Measurements from ENCODE around the gene MED8.
"Not testable (repeated sequence)": the region's sequence is repeated elsewhere in the genome, so short reads cannot be mapped to it uniquely, and the experiment has no call there.

Gene MED8

DNA sequence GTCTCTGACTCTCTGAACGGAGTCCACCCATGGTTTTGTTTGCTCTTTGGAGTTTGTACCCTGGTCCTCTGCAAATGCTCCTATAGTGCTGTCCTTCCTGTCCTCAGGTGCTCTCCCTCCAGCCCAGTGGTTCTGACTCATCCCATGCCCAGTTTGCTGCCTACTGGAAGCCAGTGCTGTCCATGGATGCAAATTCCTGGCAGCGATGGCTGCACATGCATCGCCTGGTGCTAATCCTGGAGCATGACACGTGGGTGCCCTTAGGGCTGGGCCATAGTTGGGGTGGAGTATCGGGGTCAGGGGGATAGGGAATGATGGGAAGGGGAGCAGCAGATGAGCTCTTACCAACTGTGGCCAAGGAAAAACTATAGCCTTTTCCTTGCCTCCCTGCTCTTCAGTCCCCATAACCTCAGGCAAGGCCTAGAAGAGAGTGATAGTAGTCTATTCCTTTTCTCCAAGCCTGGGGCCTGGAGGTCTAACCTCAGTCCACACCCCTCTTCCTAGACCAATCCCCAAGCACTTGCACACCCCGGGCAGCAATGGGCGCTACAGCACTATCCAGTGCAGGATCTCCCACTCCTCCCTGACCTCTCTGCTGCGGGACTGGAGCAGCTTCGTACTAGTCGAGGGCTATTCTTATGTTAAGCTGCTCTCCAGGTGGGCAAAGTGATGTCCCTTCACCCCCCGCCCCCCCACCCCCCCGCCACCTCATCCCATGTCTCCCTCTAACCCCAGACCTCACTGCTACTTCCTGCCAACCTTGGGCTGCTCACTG, 32.6 kb upstream of the MED8 start:
- DNase-seq = no peak

DNA sequence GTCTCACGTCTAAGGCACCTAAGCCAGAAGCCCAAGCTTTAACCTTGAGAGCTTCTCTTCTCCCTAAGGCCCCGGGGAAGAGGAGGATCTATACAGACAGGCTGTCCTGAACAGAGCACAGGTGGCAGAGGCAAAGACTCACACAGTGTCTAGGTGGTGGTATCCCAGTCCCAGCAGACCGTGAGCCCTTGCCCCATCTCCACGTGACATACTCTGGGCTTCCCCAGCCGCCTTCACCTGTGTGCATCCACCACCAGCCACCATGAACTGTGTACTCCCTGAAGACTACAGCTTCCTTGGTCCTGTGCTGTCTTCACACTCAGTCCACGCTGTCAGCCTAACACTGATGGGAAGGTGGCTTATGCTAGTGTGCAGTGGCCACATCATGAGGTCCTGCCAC, 31.8 kb upstream of the MED8 start:
- no peak for DNase-seq

DNA sequence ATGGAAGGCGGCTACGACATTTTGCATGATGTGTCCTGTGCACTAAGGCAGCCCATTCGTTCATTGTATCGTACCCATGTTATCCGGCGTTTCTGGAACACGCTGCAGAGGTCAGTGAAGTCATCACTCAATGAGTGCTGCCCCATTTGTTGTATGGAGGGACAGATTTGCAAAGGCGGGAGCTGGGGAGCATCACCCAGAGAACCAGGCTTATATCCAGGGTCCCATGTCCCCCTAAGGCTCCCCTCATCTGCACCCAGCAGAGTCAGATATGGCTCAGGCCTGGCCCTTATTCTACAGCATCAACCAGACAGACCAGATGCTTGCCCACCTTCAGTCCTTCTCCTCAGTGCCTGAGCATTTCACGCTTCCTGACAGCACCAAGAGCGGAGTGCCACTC, 31.3 kb upstream of the MED8 start:
- no peak for DNase-seq

DNA sequence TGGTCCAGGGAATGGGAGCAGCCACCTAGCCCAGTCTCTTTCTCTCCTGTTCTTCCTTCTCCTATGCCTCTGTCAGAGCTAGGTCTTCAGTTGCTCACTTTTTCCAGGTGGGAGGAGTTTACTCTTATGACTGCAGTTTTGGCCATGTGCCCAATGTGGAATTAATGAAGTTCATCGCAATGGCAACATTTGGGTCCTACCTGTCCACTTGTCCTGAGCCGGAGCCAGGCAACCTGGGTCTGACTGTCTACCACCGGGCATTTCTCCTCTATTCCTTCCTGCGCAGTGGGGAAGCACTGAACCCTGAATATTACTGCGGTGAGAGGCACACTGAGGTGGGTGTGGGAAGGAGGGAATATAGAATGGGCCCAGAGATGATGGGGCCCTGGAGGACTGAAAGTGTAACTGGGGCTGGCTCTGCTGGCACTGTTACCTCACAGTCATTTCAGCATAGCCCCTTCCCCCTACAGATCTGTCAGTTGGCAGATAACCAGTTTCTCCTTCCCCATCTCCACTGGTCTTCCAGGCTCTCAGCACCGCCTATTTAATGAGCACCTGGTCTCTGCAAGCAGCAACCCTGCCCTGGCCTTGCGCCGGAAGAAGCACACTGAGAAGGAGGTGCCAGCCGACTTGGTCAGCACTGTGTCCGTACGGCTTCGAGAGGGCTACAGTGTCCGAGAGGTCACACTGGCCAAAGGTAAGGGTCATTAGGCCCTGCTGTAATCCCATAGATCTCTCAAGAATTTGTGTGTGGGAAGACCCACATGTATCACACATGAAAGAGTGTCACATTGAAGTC, 30.2 kb upstream of the MED8 start:
- no peak for DNase-seq

GRCh38 chr1:43418858-43419257, 29.3 kb upstream of the MED8 start:
- DNase-seq = no peak

GRCh38 chr1:43415901-43416300, 26.3 kb upstream of the MED8 start:
- DNase-seq = no peak

- peak; percentile 51 for DNase-seq
Measured at GRCh38 chr1:43414634-43415223, 25.1 kb upstream of the MED8 start.

DNA sequence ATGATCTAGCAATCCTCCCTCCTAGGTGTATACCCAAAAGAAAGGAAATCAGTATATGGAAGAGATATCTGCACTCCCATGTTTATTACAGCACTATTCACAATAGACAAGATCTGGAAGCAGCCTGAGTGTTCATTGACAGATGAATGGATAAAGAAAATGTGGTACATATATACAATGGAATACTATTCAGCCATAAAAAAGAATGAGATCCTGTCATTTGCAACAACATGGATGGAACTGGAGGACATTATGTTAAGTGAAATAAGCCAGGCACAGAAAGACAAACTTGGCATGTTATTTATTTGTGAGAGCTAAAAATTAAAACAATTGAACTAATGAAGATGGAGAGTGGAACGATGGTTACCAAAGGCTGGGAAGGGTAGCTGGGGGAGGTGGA, 23.8 kb upstream of the MED8 start:
- not testable (repeated sequence) for DNase-seq

GRCh38 chr1:43410571-43410970, 21.0 kb upstream of the MED8 start:
- no peak for DNase-seq

GRCh38 chr1:43405876-43406234, 16.3 kb upstream of the MED8 start:
- DNase-seq = no peak

- no peak for DNase-seq
Measured at GRCh38 chr1:43405219-43405875, 15.7 kb upstream of the MED8 start.

GRCh38 chr1:43404353-43404752, 14.8 kb upstream of the MED8 start:
- no peak for DNase-seq

DNA sequence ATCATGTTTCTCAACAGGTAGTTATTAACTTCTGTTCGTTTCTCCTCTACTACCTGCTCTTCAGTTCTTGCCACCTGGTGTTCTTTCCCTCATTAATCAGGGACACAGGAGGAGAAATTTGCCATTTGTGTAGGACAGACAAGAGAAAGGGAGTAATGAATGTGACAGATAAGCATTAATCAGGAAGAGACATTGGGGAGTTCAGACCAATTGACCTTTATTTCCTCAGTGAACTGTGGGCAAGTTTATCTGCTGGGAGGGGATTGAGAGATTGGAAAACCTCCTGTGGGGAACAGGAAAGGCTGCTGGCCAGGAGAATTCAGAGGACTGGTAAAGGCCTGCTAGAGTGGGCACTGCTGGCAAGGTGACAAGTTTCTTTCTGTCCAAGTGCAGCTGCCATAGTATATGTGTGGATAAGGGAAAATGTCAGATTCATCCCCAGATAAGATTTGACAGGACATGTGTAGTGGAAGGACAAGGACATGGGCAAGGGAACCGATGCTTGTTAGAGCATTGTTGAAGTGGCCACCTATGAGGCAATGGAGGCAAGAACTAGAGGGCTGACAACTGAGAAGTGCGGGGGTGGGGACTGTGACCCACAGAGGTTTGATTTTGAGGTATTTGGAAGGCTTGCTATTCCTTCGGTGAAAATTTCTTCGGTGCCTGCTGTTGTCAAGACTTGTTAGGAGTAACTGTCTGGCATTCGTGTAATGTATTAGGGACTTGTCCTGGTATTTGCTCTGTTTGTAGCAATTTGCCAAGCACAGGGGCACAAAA, 12.7 kb upstream of the MED8 start:
- DNase-seq = no peak

- DNase-seq = not testable (repeated sequence)
Measured at GRCh38 chr1:43400441-43400840, 10.8 kb upstream of the MED8 start.

- DNase-seq = no peak
Measured at GRCh38 chr1:43398227-43398626, 8.6 kb upstream of the MED8 start.

DNA sequence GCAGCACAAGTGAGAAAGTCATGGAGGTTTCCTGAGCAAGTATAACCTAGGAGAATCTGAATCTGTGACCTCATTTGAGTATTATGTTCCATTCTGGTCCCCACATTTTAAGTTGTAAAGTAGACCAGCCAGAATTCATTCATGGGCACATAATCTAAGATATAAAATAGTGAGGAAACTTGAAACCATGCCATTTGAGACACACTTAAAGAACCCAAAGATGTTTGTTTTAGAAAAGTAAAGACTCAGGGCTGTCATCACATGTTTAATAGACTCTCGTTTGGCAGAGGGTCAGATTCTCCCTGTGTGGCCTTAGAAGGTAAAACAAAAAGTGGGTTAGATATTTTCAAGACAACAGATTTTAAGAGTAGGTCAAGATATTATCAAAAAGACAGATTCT, 6.5 kb upstream of the MED8 start:
- no peak for DNase-seq

DNA sequence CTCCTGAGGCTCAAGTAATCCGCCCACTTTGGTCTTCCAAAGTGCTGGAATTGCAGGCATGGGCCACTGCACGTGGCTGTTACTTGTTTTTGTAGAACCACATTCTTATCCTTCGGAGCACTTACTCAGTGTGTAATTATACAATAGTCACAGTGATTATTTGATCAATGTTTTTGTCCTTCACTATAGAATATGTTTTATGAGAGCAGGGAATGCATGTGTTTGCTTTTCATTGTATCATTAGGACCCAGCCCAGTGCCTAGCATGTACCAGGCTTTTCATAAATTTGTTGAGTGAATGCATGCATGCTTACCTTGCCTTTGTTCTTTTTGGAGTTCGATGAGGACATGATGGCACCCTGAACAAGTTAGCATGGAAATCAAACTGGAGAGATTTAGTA, 5.9 kb upstream of the MED8 start:
- DNase-seq = no peak

DNA sequence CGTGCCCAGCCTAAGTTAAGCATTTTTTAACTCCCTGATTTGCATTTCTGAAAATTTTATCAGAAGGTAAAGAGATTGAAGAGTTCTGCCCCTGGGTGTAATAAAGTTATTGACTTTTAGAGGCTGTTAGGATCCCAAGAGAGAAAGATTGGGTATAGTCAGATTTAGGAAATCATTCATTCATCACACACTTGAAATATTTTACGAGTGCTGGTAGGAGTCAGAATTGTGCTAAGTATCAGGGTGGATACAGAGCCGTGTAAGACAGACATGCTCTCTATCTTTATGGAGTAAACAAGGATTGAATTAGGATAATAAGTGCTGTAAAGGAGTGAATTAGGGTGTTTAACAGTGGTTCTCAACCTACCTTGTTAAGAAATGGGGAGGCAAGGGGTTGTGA, 3.1 kb upstream of the MED8 start:
- DNase-seq = no peak

- no peak for DNase-seq
Measured at GRCh38 chr1:43388613-43389012, 987 bp downstream of the MED8 start.

DNA sequence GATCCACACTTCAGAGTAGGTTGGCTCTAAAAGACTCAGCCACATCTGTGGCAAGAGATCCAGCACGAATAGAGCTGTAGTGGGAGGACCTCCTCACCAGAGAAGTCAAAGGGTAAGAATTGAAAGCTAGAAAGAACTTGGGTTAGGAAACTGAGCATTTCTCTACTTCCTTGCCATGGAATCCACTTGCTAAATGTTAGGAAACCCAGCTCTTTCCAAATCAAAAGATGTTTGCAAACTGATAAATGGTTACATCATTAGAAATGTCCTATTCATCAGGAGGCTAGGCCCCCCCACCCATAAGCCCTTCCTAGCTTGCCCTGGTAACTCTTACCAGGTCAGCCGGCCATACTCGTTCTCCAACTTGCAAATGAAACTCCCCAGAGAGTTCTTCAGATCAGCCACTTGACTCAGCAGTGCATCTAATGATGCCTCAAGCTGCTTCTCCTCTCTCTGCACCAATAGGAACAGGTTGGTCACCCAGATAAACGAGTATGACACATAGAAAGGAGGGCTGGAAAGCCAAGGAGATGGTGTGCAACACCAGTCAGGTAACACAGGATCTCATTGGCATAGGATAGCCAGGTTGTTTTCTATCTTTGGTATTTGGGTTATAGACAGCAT, 1.5 kb downstream of the MED8 start:
- DNase-seq = no peak

DNA sequence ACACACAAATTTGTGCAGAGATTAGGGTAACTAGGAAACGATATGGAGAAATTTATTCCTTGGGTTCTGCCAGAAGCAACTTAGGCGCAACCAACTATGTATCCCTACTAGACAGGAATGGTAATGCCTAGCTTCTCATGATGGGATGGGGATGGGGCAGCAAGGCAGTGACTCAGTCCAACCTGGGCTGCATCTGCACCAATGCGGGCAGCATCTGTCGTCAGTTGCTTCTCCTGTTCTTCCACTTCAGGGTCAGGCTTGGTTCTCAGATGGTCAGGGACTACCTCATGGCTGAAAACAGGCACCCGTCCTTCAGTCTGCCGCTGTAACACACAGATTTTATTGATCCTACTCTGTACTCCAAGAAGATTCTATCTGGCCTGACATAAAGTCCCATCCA, 2.9 kb downstream of the MED8 start:
- no peak for DNase-seq

- no peak for DNase-seq
Measured at GRCh38 chr1:43383449-43383848, 6.2 kb downstream of the MED8 start.
